ENCODE results near the gene NVL.
"Not testable (repeated sequence)": the region's sequence is repeated elsewhere in the genome, so short reads cannot be mapped to it uniquely, and the experiment has no call there.

The NVL gene

GRCh38 chr1:224338150-224338838, 8.3 kb upstream of the NVL start:
- in situ Hi-C loops (cut with MboI; ENCODE audit: low sequenced_read_pairs) = no loop called here

GRCh38 chr1:224333939-224334786, 4.2 kb upstream of the NVL start:
- in situ Hi-C loops (cut with MboI; ENCODE audit: low sequenced_read_pairs) = no loop called here

- in situ Hi-C loops (cut with MboI; ENCODE audit: low sequenced_read_pairs) = no loop called here
These were observed 3.4 kb upstream of the NVL start for GRCh38 chr1:224333309-224333926.

GRCh38 chr1:224331824-224332223, 1.9 kb upstream of the NVL start:
- in situ Hi-C loops (cut with MboI; ENCODE audit: low sequenced_read_pairs) = no loop called here

GRCh38 chr1:224331326-224331725, 1.4 kb upstream of the NVL start:
- in situ Hi-C loops (cut with MboI; ENCODE audit: low sequenced_read_pairs) = no loop called here

- in situ Hi-C loops (cut with MboI; ENCODE audit: low sequenced_read_pairs) = loop anchor here (10.0 kb wide), 1 partner anchor 215 kb away; the partner anchor contains the start of gene FBXO28
These were observed 509 bp downstream of the NVL start for GRCh38 chr1:224329484-224329841.

- in situ Hi-C loops (cut with MboI; ENCODE audit: low sequenced_read_pairs) = loop anchor here (10.0 kb wide), 1 partner anchor 214 kb away; the partner anchor contains the start of gene FBXO28
These were observed 1.3 kb downstream of the NVL start for GRCh38 chr1:224328644-224329043.

- in situ Hi-C loops (cut with MboI; ENCODE audit: low sequenced_read_pairs) = loop anchor here (10.0 kb wide), 1 partner anchor 211 kb away; the partner anchor contains the start of gene FBXO28
These were observed 4.0 kb downstream of the NVL start for GRCh38 chr1:224325959-224326358.

- in situ Hi-C loops (cut with MboI; ENCODE audit: low sequenced_read_pairs) = loop anchor here (10.0 kb wide), 1 partner anchor 207 kb away; the partner anchor contains the start of gene FBXO28
These were observed 8.3 kb downstream of the NVL start for GRCh38 chr1:224321706-224322105.

- in situ Hi-C loops (cut with MboI; ENCODE audit: low sequenced_read_pairs) = no loop called here
These were observed 12.5 kb downstream of the NVL start for GRCh38 chr1:224317383-224318045.

GRCh38 chr1:224312025-224312424, 17.9 kb downstream of the NVL start:
- in situ Hi-C loops (cut with MboI; ENCODE audit: low sequenced_read_pairs) = no loop called here

- in situ Hi-C loops (cut with MboI; ENCODE audit: low sequenced_read_pairs) = not testable (repeated sequence)
These were observed 18.5 kb downstream of the NVL start for GRCh38 chr1:224311503-224311902.

GRCh38 chr1:224308064-224308463, 21.9 kb downstream of the NVL start:
- in situ Hi-C loops (cut with MboI; ENCODE audit: low sequenced_read_pairs) = no loop called here

GRCh38 chr1:224304767-224305166, 25.2 kb downstream of the NVL start:
- in situ Hi-C loops (cut with MboI; ENCODE audit: low sequenced_read_pairs) = no loop called here

- in situ Hi-C loops (cut with MboI; ENCODE audit: low sequenced_read_pairs) = no loop called here
These were observed 27.0 kb downstream of the NVL start for GRCh38 chr1:224302947-224303346.

- in situ Hi-C loops (cut with MboI; ENCODE audit: low sequenced_read_pairs) = no loop called here
These were observed 28.6 kb downstream of the NVL start for GRCh38 chr1:224301391-224301790.

GRCh38 chr1:224300346-224300745, 29.6 kb downstream of the NVL start:
- in situ Hi-C loops (cut with MboI; ENCODE audit: low sequenced_read_pairs) = no loop called here

- in situ Hi-C loops (cut with MboI; ENCODE audit: low sequenced_read_pairs) = no loop called here
These were observed 31.3 kb downstream of the NVL start for GRCh38 chr1:224298346-224299330.

GRCh38 chr1:224294775-224295174, 35.2 kb downstream of the NVL start:
- in situ Hi-C loops (cut with MboI; ENCODE audit: low sequenced_read_pairs) = no loop called here

GRCh38 chr1:224292419-224292818, 37.6 kb downstream of the NVL start:
- in situ Hi-C loops (cut with MboI; ENCODE audit: low sequenced_read_pairs) = no loop called here
